ENCODE results near the gene PKDCC.

PKDCC gene

DNA sequence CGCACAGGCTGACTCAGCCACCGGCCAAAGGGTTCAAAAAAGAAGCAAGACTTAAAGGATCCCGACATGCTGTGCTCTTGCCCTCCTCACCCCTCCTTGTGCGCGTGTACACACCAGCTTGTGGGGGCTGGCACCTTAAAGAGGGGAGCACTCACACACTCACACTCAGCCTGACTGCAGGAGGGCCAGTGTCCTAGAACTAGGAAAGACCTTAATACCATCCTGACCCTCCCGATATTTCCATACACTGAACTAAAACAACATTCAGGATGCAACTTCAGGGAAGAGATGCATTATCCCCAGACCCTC, 5.6 kb downstream of the PKDCC start:
- DNase-seq (ENCODE audit: low spot score) = no peak
- Histone ChIP-seq H2BK15ac (ENCODE audit: low read length) (no peak overlapping the region), H3K18ac (ENCODE audit: low read length) (peak overlapping the region; percentile 83), H3K27me3 (ENCODE audit: control insufficient read depth in 3 of 3, insufficient read depth in 3 of 3, low read depth in 1 of 3, low read length in 3 of 3) (no peaks in the 10 kb centered on the region), H2AK5ac (ENCODE audit: low read depth, low read length) (peak overlapping the region; percentile 16), H3K4me1 (ENCODE audit: control insufficient read depth in 2 of 2, insufficient read depth in 1 of 2, low read depth in 1 of 2, low read length in 2 of 2) (peaks cover 56% of the 10 kb centered on the region in 2 donors), H3K9me3 (replicated peaks in 1 of 2; ENCODE audit: control insufficient read depth in 2 of 2, insufficient read depth in 1 of 2, low read depth in 1 of 2, low read length in 2 of 2) (no peaks in the 10 kb centered on the region), H3K9ac (ENCODE audit: low read depth, low read length, poor library complexity) (no peak overlapping the region), H2BK12ac (ENCODE audit: low read length) (no peak overlapping the region), H3K4me3 (ENCODE audit: low read length in 2 of 2) (no peak overlapping the region), H3K36me3 (replicated peaks in 1 of 2; ENCODE audit: control insufficient read depth in 2 of 2, insufficient read depth in 2 of 2, low read length in 2 of 2) (peaks cover 50 to 53% of the 10 kb centered on the region in 2 donors), H3K4ac (ENCODE audit: low read length) (no peak overlapping the region), H3K79me1 (ENCODE audit: low read depth, low read length) (peaks cover 11% of the 10 kb centered on the region), H3K4me2 (ENCODE audit: insufficient read depth, low read length, poor library complexity, severe bottlenecking) (no peak overlapping the region), H4K8ac (ENCODE audit: low read depth, low read length) (no peak overlapping the region), H3K27ac (replicated peaks; ENCODE audit: low read length) (peak overlapping the region; percentile 60), H3K14ac (ENCODE audit: low read length) (no peak overlapping the region), H2BK5ac (ENCODE audit: low read length) (no peak overlapping the region), H3K23ac (ENCODE audit: low read depth, low read length, poor library complexity) (peak overlapping the region; percentile 39), H4K91ac (ENCODE audit: low read depth, low read length, poor library complexity) (no peak overlapping the region), H2BK120ac (ENCODE audit: low read depth, low read length) (no peak overlapping the region), H2AFZ (ENCODE audit: low read length) (peak overlapping the region; percentile 78)
- no CpG with 5 or more reads among the region's 6 CpGs for WGBS, 2 donors (ENCODE audit: extremely low coverage in 2 of 2, insufficient read length in 2 of 2, insufficient replicate concordance in 1 of 2)

- Histone ChIP-seq H3K36me3 (replicated peaks in 1 of 2; ENCODE audit: control insufficient read depth in 2 of 2, insufficient read depth in 2 of 2, low read length in 2 of 2) (peaks cover 56 to 58% of the 10 kb centered on the region in 2 donors), H3K27me3 (ENCODE audit: control insufficient read depth in 3 of 3, insufficient read depth in 3 of 3, low read depth in 1 of 3, low read length in 3 of 3) (no peaks in the 10 kb centered on the region), H3K27ac (replicated peaks; ENCODE audit: low read length) (no peak overlapping the region), H3K4me1 (ENCODE audit: control insufficient read depth in 2 of 2, insufficient read depth in 1 of 2, low read depth in 1 of 2, low read length in 2 of 2) (peaks cover 51 to 59% of the 10 kb centered on the region in 2 donors), H3K23ac (ENCODE audit: low read depth, low read length, poor library complexity) (peak overlapping the region; percentile 12), H3K18ac (ENCODE audit: low read length) (peak overlapping the region; percentile 6), H3K9ac (ENCODE audit: low read depth, low read length, poor library complexity) (no peak overlapping the region), H3K4ac (ENCODE audit: low read length) (no peak overlapping the region), H3K9me3 (replicated peaks in 1 of 2; ENCODE audit: control insufficient read depth in 2 of 2, insufficient read depth in 1 of 2, low read depth in 1 of 2, low read length in 2 of 2) (no peaks in the 10 kb centered on the region), H3K4me3 (ENCODE audit: low read length in 2 of 2) (no peak overlapping the region), H2BK15ac (ENCODE audit: low read length) (no peak overlapping the region), H3K14ac (ENCODE audit: low read length) (no peak overlapping the region), H2BK120ac (ENCODE audit: low read depth, low read length) (no peak overlapping the region), H4K91ac (ENCODE audit: low read depth, low read length, poor library complexity) (no peak overlapping the region), H2AK5ac (ENCODE audit: low read depth, low read length) (no peak overlapping the region), H3K4me2 (ENCODE audit: insufficient read depth, low read length, poor library complexity, severe bottlenecking) (no peak overlapping the region), H4K8ac (ENCODE audit: low read depth, low read length) (no peak overlapping the region), H2BK5ac (ENCODE audit: low read length) (no peak overlapping the region), H2AFZ (ENCODE audit: low read length) (peak overlapping the region; percentile 78), H3K79me1 (ENCODE audit: low read depth, low read length) (peaks cover 11% of the 10 kb centered on the region), H2BK12ac (ENCODE audit: low read length) (no peak overlapping the region)
- no peak for DNase-seq (ENCODE audit: low spot score)
- no CpG with 5 or more reads among the region's 24 CpGs for WGBS, 2 donors (ENCODE audit: extremely low coverage in 2 of 2, insufficient read length in 2 of 2, insufficient replicate concordance in 1 of 2)
Observed at GRCh38 chr2:42053791-42054701, 6.2 kb downstream of the PKDCC start.

DNA sequence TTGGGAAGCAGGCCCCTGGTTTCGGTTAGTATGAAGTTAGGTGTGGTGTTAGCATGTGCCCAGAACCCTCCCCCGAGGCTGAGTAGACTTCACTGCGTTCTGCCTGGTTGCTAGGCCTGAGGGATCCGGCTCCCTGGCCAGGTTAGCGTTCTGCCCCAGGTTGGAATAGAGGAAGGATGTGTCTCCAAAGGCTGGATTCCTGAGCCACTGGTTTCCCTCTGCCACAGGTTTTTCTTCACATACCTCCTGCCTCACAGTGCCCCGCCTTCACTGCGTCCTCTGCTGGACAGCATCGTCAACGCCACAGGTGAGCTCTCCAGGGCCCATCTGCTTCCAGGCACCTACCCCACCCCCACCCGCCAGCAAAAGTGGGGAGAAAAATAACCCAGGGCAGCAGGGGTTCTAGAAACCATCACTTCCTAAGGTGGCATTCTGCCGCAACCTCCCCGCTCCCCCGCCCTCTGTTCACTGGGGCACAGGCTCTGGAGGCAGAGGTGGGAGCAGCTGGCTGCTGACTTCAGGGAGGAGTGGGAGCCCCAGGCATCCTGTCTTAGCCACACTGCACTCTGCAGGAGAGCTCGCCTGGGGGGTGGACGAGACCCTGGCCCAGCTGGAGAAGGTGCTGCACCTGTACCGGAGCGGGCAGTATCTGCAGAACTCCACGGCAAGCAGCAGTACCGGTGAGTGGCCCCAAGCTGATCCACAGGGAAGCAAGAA, 7.1 kb downstream of the PKDCC start:
- H3K4me2 ChIP-seq (ENCODE audit: insufficient read depth, low read length, poor library complexity, severe bottlenecking) = no peak overlapping the region
- no peaks in the 10 kb centered on the region for H3K27me3 ChIP-seq (ENCODE audit: control insufficient read depth in 3 of 3, insufficient read depth in 3 of 3, low read depth in 1 of 3, low read length in 3 of 3)
- peaks cover 42 to 61% of the 10 kb centered on the region in 2 donors for H3K4me1 ChIP-seq (ENCODE audit: control insufficient read depth in 2 of 2, insufficient read depth in 1 of 2, low read depth in 1 of 2, low read length in 2 of 2)
- H3K9me3 ChIP-seq (replicated peaks in 1 of 2; ENCODE audit: control insufficient read depth in 2 of 2, insufficient read depth in 1 of 2, low read depth in 1 of 2, low read length in 2 of 2) = no peaks in the 10 kb centered on the region
- no peak overlapping the region for H2BK120ac ChIP-seq (ENCODE audit: low read depth, low read length)
- no peak overlapping the region for H3K9ac ChIP-seq (ENCODE audit: low read depth, low read length, poor library complexity)
- H3K14ac ChIP-seq (ENCODE audit: low read length) = no peak overlapping the region
- no peak overlapping the region for H3K4ac ChIP-seq (ENCODE audit: low read length)
- H3K23ac ChIP-seq (ENCODE audit: low read depth, low read length, poor library complexity) = no peak overlapping the region
- no peak for DNase-seq (ENCODE audit: low spot score)
- WGBS, 2 donors (ENCODE audit: extremely low coverage in 2 of 2, insufficient read length in 2 of 2, insufficient replicate concordance in 1 of 2) = no CpG with 5 or more reads among the region's 19 CpGs
- H3K79me1 ChIP-seq (ENCODE audit: low read depth, low read length) = peaks cover 11% of the 10 kb centered on the region
- no peak overlapping the region for H2AK5ac ChIP-seq (ENCODE audit: low read depth, low read length)
- no peak overlapping the region for H2BK12ac ChIP-seq (ENCODE audit: low read length)
- H2AFZ ChIP-seq (ENCODE audit: low read length) = no peak overlapping the region
- no peak overlapping the region for H3K27ac ChIP-seq (replicated peaks; ENCODE audit: low read length)
- no peak overlapping the region for H2BK5ac ChIP-seq (ENCODE audit: low read length)
- H2BK15ac ChIP-seq (ENCODE audit: low read length) = no peak overlapping the region
- no peak overlapping the region for H3K4me3 ChIP-seq (ENCODE audit: low read length in 2 of 2)
- no peak overlapping the region for H3K18ac ChIP-seq (ENCODE audit: low read length)
- no peak overlapping the region for H4K91ac ChIP-seq (ENCODE audit: low read depth, low read length, poor library complexity)
- no peak overlapping the region for H4K8ac ChIP-seq (ENCODE audit: low read depth, low read length)
- peaks cover 63 to 65% of the 10 kb centered on the region in 2 donors for H3K36me3 ChIP-seq (replicated peaks in 1 of 2; ENCODE audit: control insufficient read depth in 2 of 2, insufficient read depth in 2 of 2, low read length in 2 of 2)

Measured in neuronal stem cell (in vitro differentiated cells).